Kidney (tissue), 14 donors: ENCODE results near the gene BUD23. TPM values are rescaled to one million over a fixed set of nuclear protein-coding genes. Genes with fewer than 3 reads are reported as not detected.

Source experiments
- DNase-seq, 5 donors: peaks; one replicate each; pipeline ENCODE4 v3.0.0-alpha.2; 2013 to 2020
- FAIRE-seq: peaks from 2 replicates; lab custom pipeline; 2012; peaks lifted over from hg19 to GRCh38; lab: Jason Lieb, UNC
- H3K27ac ChIP-seq, 2 donors: one replicate each; pipeline ENCODE4 v1.7.0; 2013; ENCODE audit warnings: low read depth in 2 of 2, low read length in 2 of 2, inconsistent platforms in 1 of 2
- H3K27me3 ChIP-seq: one replicate; pipeline ENCODE4 v1.7.1; 2013; ENCODE audit warnings: low read length, inconsistent platforms; ENCODE audit not compliant: control insufficient read depth, insufficient read depth
- H3K36me3 ChIP-seq, 3 donors: one replicate each; pipeline versions ENCODE4 v1.7.0 to v1.7.1; 2013; ENCODE audit warnings: low read length in 3 of 3, control low read depth in 1 of 3, inconsistent platforms in 1 of 3; ENCODE audit not compliant: insufficient read depth in 3 of 3, control insufficient read depth in 2 of 3
- H3K4me1 ChIP-seq, 3 donors: one replicate each; pipeline versions ENCODE4 v1.7.0 to v1.7.1; 2013; ENCODE audit warnings: low read length in 3 of 3, inconsistent platforms in 1 of 3, low read depth in 1 of 3; ENCODE audit not compliant: control insufficient read depth in 2 of 3, insufficient read depth in 2 of 3
- H3K4me3 ChIP-seq, 3 donors: one replicate each; pipeline versions ENCODE4 v1.7.0 to v1.8.1; 2013; ENCODE audit warnings: low read length in 3 of 3, control low read depth in 1 of 3, inconsistent platforms in 1 of 3
- H3K9ac ChIP-seq, 3 donors: one replicate each; pipeline versions ENCODE4 v1.7.0 to v1.7.1; 2013; ENCODE audit warnings: low read length in 3 of 3, control low read depth in 1 of 3, inconsistent platforms in 1 of 3
- H3K9me3 ChIP-seq, 3 donors: one replicate each; pipeline versions ENCODE4 v1.7.0 to v1.7.1; 2013; ENCODE audit warnings: low read length in 3 of 3, control low read depth in 1 of 3, inconsistent platforms in 1 of 3; ENCODE audit not compliant: control insufficient read depth in 2 of 3, insufficient read depth in 1 of 3
- intact Hi-C: fragments of 100-400 bp; cut with DNase I; formaldehyde crosslinking; loops from one replicate; pipeline ENCODE4 v1.11.1; 2022
- polyA plus RNA-seq: library from polyadenylated mRNA; stranded (reverse); fragments of 350-450 nt; fragmentation: Illumina TruSeq; extraction: RNeasy Lipid Tissue Mini Kit (QIAGEN cat#74804); gene quantifications from one replicate; pipeline ENCODE4 v1.2.3, GENCODE V29; 2014; ENCODE audit warnings: low read depth, low replicate concordance; ENCODE audit not compliant: insufficient read depth
- total RNA-seq: library from RNA; stranded (reverse); fragmentation: NEBNext Ultra II Directional; extraction: Animal tissue kit (Norgen Biotek cat#: 25700); gene quantifications from one replicate; pipeline ENCODE4 v1.2.1, GENCODE V29; 2021
- TF ChIP-seq, protein P1 (sequence below): IDR thresholded peaks from 3 replicates; pipeline ENCODE4 v1.5.1; 2012; ENCODE audit warnings: mild to moderate bottlenecking, moderate library complexity, borderline replicate concordance; ENCODE audit not compliant: insufficient read depth; ENCODE audit errors: extremely low read depth
- donor health status: control.
- donor health status: control.
- donor health status: control.
- donor health status: control.
- donor health status: control.
- donor health status: DM: yes; HTN: yes; CAD: no.
- donor health status: Normal renal cell carcinoma (clear cell type).

BUD23 gene
- total and polyA plus RNA-seq, 2 donors from 2014 or later = 61.0 to 92.7 TPM

DNA sequence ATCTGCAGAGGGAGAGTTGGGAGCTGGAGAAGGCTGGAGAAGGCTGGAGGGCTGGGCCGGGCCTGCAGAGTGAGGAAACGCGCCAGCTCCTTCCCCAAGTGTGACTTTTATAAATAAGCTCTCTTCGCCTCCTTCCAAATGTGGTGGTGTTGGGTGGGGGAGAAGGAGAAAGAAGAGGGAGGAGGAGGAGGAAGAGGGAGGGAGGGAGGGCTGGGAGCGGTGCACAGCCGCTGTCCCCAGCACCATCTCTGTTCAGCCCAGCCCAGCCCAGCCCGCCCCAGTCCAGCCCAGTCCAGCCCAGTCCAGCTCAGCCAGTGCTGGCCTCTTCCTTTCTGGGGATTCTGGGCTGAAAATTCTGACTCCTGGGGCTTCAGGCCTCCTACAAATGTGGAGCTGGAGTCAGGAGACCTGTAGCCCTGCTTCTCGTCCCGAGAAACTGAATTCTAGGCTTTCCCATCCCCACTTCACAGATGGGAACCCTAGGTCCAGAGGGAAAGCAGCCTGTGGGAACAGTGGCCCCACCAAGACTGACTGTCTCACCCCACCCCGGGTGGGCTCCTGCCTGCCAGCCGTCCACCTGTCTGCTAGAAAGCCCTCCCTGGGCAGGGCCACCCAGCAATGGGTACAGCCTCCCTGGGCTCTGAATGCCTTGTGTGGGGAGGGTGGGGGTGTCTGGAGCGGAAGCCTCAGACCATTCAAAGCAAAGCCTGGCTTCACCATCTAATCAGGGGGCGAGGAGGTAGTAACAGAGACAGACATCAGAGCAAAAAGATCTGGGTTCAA lies 33.8 kb downstream of the BUD23 start:
- Histone ChIP-seq H3K4me1 (peaks cover 0 to 8% (median 0%) of the 10 kb centered on the region in 3 donors), H3K9me3 (no peaks in the 10 kb centered on the region), H3K9ac (no peak overlapping the region), H3K27ac (no peak overlapping the region), H3K27me3 (no peaks in the 10 kb centered on the region), H3K4me3 (no peak overlapping the region), H3K36me3 (no peaks in the 10 kb centered on the region)
- intact Hi-C loops = loop anchor here (5.0 kb wide), 1 partner anchor 110 kb away; no protein-coding TSS in a partner anchor
- TF ChIP-seq, protein P1, sequence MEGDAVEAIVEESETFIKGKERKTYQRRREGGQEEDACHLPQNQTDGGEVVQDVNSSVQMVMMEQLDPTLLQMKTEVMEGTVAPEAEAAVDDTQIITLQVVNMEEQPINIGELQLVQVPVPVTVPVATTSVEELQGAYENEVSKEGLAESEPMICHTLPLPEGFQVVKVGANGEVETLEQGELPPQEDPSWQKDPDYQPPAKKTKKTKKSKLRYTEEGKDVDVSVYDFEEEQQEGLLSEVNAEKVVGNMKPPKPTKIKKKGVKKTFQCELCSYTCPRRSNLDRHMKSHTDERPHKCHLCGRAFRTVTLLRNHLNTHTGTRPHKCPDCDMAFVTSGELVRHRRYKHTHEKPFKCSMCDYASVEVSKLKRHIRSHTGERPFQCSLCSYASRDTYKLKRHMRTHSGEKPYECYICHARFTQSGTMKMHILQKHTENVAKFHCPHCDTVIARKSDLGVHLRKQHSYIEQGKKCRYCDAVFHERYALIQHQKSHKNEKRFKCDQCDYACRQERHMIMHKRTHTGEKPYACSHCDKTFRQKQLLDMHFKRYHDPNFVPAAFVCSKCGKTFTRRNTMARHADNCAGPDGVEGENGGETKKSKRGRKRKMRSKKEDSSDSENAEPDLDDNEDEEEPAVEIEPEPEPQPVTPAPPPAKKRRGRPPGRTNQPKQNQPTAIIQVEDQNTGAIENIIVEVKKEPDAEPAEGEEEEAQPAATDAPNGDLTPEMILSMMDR = no peak
- no peak for FAIRE-seq
- no peak for DNase-seq

DNA sequence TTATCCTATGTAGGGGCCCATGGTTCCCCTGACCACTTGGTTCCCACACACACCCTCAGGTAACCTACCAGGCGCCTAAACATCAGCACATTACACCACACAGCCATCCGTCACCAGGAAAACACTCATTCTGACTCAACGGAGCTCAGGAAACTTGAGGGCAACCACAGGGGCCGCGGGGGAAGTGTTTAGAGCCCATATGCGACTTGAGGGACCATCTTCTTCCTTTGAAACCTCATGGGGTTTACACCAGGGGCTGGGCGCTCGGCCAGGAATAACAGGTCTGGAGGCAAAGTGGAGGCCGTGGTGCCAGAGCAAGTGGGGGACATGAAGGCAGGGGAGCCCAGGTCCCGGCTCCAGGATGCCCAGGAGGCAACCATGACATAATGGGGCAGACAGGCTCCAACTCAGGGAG lies 34.6 kb downstream of the BUD23 start:
- no peak for FAIRE-seq
- H3K36me3 ChIP-seq = no peaks in the 10 kb centered on the region
- TF ChIP-seq, protein P1 = no peak
- H3K27ac ChIP-seq = no peak overlapping the region
- intact Hi-C loops = loop anchor here (5.0 kb wide), 1 partner anchor 111 kb away; no protein-coding TSS in a partner anchor
- DNase-seq = no peak
- no peaks in the 10 kb centered on the region for H3K9me3 ChIP-seq
- no peaks in the 10 kb centered on the region for H3K27me3 ChIP-seq
- no peak overlapping the region for H3K4me3 ChIP-seq
- H3K4me1 ChIP-seq = peaks cover 0 to 8% (median 0%) of the 10 kb centered on the region in 3 donors
- H3K9ac ChIP-seq = no peak overlapping the region

DNA sequence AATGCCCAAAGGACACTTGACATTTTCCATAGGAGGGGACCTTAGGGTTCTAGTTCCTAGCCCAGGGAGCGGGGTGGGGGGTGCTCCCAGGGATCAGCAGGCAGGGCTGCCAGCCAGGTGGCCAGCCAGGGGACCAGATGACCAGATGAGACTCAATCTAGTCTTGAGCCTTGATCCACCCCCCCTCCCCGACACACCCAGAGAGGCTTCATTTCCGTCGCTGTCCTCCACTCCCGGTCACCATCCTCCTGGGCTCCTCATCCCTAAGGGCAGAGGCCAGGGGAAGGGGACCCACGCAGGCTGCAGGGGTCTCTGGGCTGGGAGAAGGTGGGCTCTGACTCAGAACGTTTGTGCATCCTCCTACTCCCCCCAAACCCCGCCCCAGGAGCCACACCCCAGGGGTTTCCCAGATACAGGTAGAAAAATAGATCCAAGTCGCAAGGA lies 35.1 kb downstream of the BUD23 start:
- no peak overlapping the region for H3K27ac ChIP-seq
- intact Hi-C loops = loop anchor here (5.0 kb wide), 1 partner anchor 111 kb away; no protein-coding TSS in a partner anchor
- no peaks in the 10 kb centered on the region for H3K36me3 ChIP-seq
- no peaks in the 10 kb centered on the region for H3K9me3 ChIP-seq
- DNase-seq (no peak), FAIRE-seq (no peak)
- TF ChIP-seq, protein P1 = no peak
- peaks cover 0 to 8% (median 0%) of the 10 kb centered on the region in 3 donors for H3K4me1 ChIP-seq
- no peak overlapping the region for H3K9ac ChIP-seq
- peak overlapping the region in 1 of 3 donors; percentile 67 for H3K4me3 ChIP-seq
- no peaks in the 10 kb centered on the region for H3K27me3 ChIP-seq
